HepG2 (cell line): ENCODE results near the gene TUT4. TPM values are rescaled to one million over a fixed set of nuclear protein-coding genes. Genes with fewer than 3 reads are reported as not detected.
A peak's percentile ranks its signal among the peaks of the same experiment; 100 is the strongest.

Source experiments
- ELF3 ChIP-seq: IDR thresholded peaks from 2 replicates; pipeline ENCODE4 v1.6.1; 2016; ENCODE audit warnings: missing genetic modification reagents, missing compliant biosample characterization
- FIP1L1 ChIP-seq: fragments of 200-400 bp; formaldehyde crosslinking; IDR thresholded peaks from 2 replicates; pipeline ENCODE4 v1.6.1; 2018; ENCODE audit warnings: low read depth, mild to moderate bottlenecking, low read length, moderate library complexity, borderline replicate concordance; ENCODE audit not compliant: insufficient read depth
- HOXA5 ChIP-seq: sonication (generic); formaldehyde crosslinking; IDR thresholded peaks from 2 replicates; pipeline ENCODE4 v1.4.0; 2020; ENCODE audit warnings: missing genetic modification reagents
- HOXA9 ChIP-seq: sonication (generic); formaldehyde crosslinking; IDR thresholded peaks from 2 replicates; pipeline ENCODE4 v1.8.1; 2022; ENCODE audit warnings: missing genetic modification reagents, mild to moderate bottlenecking, moderate library complexity, borderline replicate concordance
- KAT2B ChIP-seq: fragments of 150-350 bp; IDR thresholded peaks from 2 replicates; pipeline ENCODE4 v1.6.1; 2014; ENCODE audit warnings: low read depth, low read length, borderline replicate concordance
- KMT2B ChIP-seq: IDR thresholded peaks from 2 replicates; pipeline ENCODE4 v1.6.1; 2016; ENCODE audit warnings: missing genetic modification reagents, missing compliant biosample characterization
- NCOA1 ChIP-seq: sonication (generic); formaldehyde crosslinking; IDR thresholded peaks from 2 replicates; pipeline ENCODE4 v1.9.0; 2021; ENCODE audit warnings: missing genetic modification reagents
- NR3C1 ChIP-seq: sonication (generic); formaldehyde crosslinking; IDR thresholded peaks from 2 replicates; pipeline ENCODE4 v1.4.0; 2020; ENCODE audit warnings: missing genetic modification reagents
- PLSCR1 ChIP-seq: sonication (generic); formaldehyde crosslinking; IDR thresholded peaks from 2 replicates; pipeline ENCODE4 v1.5.0; 2020; ENCODE audit warnings: missing genetic modification reagents, mild to moderate bottlenecking, borderline replicate concordance
- POLR2G ChIP-seq: fragments of 200-400 bp; formaldehyde crosslinking; IDR thresholded peaks from 2 replicates; pipeline ENCODE4 v1.6.1; 2018; ENCODE audit warnings: mild to moderate bottlenecking, low read depth, low read length, moderate library complexity
- RBFOX2 ChIP-seq: fragments of 200-400 bp; formaldehyde crosslinking; IDR thresholded peaks from 2 replicates; pipeline ENCODE4 v1.6.1; 2017; ENCODE audit warnings: low read depth, mild to moderate bottlenecking, low read length
- RELA ChIP-seq: sonication (generic); formaldehyde crosslinking; IDR thresholded peaks from 2 replicates; pipeline ENCODE4 v1.4.0; 2020; ENCODE audit warnings: missing genetic modification reagents
- RFXANK ChIP-seq: IDR thresholded peaks from 2 replicates; pipeline ENCODE4 v1.6.1; 2016
- SMAD1 ChIP-seq: sonication (generic); formaldehyde crosslinking; IDR thresholded peaks from 2 replicates; pipeline ENCODE4 v1.4.0; 2020; ENCODE audit warnings: missing genetic modification reagents, low read depth, mild to moderate bottlenecking, borderline replicate concordance
- SP4 ChIP-seq: sonication (generic); formaldehyde crosslinking; IDR thresholded peaks from 2 replicates; pipeline ENCODE4 v1.8.1; 2023; ENCODE audit warnings: mild to moderate bottlenecking, missing genetic modification reagents
- TEAD2 ChIP-seq: sonication (generic); formaldehyde crosslinking; IDR thresholded peaks from 2 replicates; pipeline ENCODE4 v1.9.0; 2021; ENCODE audit warnings: missing genetic modification reagents
- TGIF2 ChIP-seq: IDR thresholded peaks from 2 replicates; pipeline ENCODE4 v1.6.1; 2016; ENCODE audit warnings: control low read depth, missing compliant biosample characterization
- ZNF121 ChIP-seq: sonication (generic); formaldehyde crosslinking; IDR thresholded peaks from 2 replicates; pipeline ENCODE4 v1.5.0; 2020; ENCODE audit warnings: mild to moderate bottlenecking, missing genetic modification reagents
- ZNF232 ChIP-seq: sonication (generic); formaldehyde crosslinking; IDR thresholded peaks from 2 replicates; pipeline ENCODE4 v1.4.0; 2020; ENCODE audit warnings: missing genetic modification reagents, borderline replicate concordance
- ZNF33B ChIP-seq: sonication (generic); formaldehyde crosslinking; IDR thresholded peaks from 2 replicates; pipeline ENCODE4 v1.5.1; 2020; ENCODE audit warnings: mild to moderate bottlenecking, missing genetic modification reagents
- ZNF484 ChIP-seq: sonication (generic); formaldehyde crosslinking; IDR thresholded peaks from 2 replicates; pipeline ENCODE4 v1.5.1; 2020; ENCODE audit warnings: mild to moderate bottlenecking, low read depth, missing genetic modification reagents, borderline replicate concordance
- ZNF563 ChIP-seq: sonication (generic); formaldehyde crosslinking; IDR thresholded peaks from 2 replicates; pipeline ENCODE4 v1.8.0; 2022; ENCODE audit warnings: mild to moderate bottlenecking, moderate library complexity, missing genetic modification reagents
- ZNF609 ChIP-seq: sonication (generic); formaldehyde crosslinking; IDR thresholded peaks from 2 replicates; pipeline ENCODE4 v1.4.0; 2020; ENCODE audit warnings: mild to moderate bottlenecking, missing genetic modification reagents, borderline replicate concordance
- ZXDC ChIP-seq: sonication (generic); formaldehyde crosslinking; IDR thresholded peaks from 2 replicates; pipeline ENCODE4 v1.5.0; 2020; ENCODE audit warnings: mild to moderate bottlenecking, missing genetic modification reagents
- polyA plus RNA-seq, 8 experiments: library from polyadenylated mRNA; depleted of rRNA in 3 of 8; stranded (reverse) in 7 of 8; unstranded in 1 of 8; fragments of >200 nt; fragmentation: Illumina TruSeq in 4 of 8; extraction: Trizol in 4 of 8; gene quantifications; 2 replicates each; pipeline versions ENCODE4 v1.2.1 to v1.2.3, GENCODE V29; 2011 to 2016; ENCODE audit warnings: low read depth in 4 of 8, missing spikeins in 1 of 8, mixed read lengths in 1 of 8; ENCODE audit not compliant: insufficient read depth in 1 of 8
- total RNA-seq, 5 experiments: library from RNA; depleted of rRNA; stranded (reverse); fragments of >200 nt; fragmentation: Illumina TruSeq; extraction: Trizol; gene quantifications; 2 replicates each; pipeline ENCODE4 v1.2.3, GENCODE V29; 2016; ENCODE audit warnings: low read depth in 1 of 5

TUT4 gene
- total and polyA plus RNA-seq, 2 of the 13 experiments (the other 11 are each of a cell fraction or from before 2014, with no cell fraction given) = 44.7 to 53.5 TPM

- TF ChIP-seq RBFOX2 (no peak), POLR2G (no peak), ZNF484 (no peak), ZNF33B (CRISPR knock-in tag) (0 out of 2 replicates have a peak, but pooled peaks have one; percentile 4), RELA (CRISPR knock-in tag) (no peak), ZNF609 (CRISPR knock-in tag) (no peak), HOXA9 (CRISPR knock-in tag) (no peak), ZNF563 (CRISPR knock-in tag) (no peak), NCOA1 (CRISPR knock-in tag) (no peak), HOXA5 (CRISPR knock-in tag) (no peak), NR3C1 (no peak), ZXDC (CRISPR knock-in tag) (no peak), SMAD1 (0 out of 2 replicates have a peak, but pooled peaks have one; percentile 9), PLSCR1 (CRISPR knock-in tag) (no peak), KAT2B (no peak), ELF3 (CRISPR knock-in tag) (peak; percentile 1; the same call in 1 of the 2 replicates), RFXANK (CRISPR knock-in tag) (peak; percentile 18; the same call in 1 of the 2 replicates), TEAD2 (no peak), KMT2B (CRISPR knock-in tag) (no peak), ZNF232 (CRISPR knock-in tag) (no peak), SP4 (CRISPR knock-in tag) (no peak), ZNF121 (CRISPR knock-in tag) (peak; percentile 32; the same call in 1 of the 2 replicates), TGIF2 (CRISPR knock-in tag) (no peak), FIP1L1 (no peak)
Measured at GRCh38 chr1:52403566-52404115, 149.3 kb downstream of the TUT4 start (continued).
